DMS53 treated with DMSO at 0.1 percent for 48 hours (cell line): ENCODE measurements around the gene CDK18.

ENCODE experiments used
- DNase-seq: peaks from one replicate; lab custom pipeline; 2025; ENCODE audit not compliant: unreplicated experiment; lab: John Stamatoyannopoulos, UW

CDK18 gene

GRCh38 chr1:205535866-205536758 lies 31.6 kb downstream of the CDK18 start:
- DNase-seq, result peak; percentile 38

- DNase-seq, result no peak
Measured at GRCh38 chr1:205536759-205537361, 32.4 kb downstream of the CDK18 start.

- DNase-seq, result no peak
Measured at GRCh38 chr1:205537386-205538018, 33.0 kb downstream of the CDK18 start.

GRCh38 chr1:205538235-205538840 lies 33.9 kb downstream of the CDK18 start:
- DNase-seq, result no peak

GRCh38 chr1:205541161-205541886 lies 36.9 kb downstream of the CDK18 start:
- DNase-seq, result no peak

- no peak for DNase-seq
Measured at GRCh38 chr1:205542367-205542766, 37.9 kb downstream of the CDK18 start.

- DNase-seq, result peak; percentile 86
Measured at GRCh38 chr1:205543351-205544301, 39.2 kb downstream of the CDK18 start.

GRCh38 chr1:205545001-205545919 lies 40.8 kb downstream of the CDK18 start:
- DNase-seq, result no peak

GRCh38 chr1:205545991-205546390 lies 41.5 kb downstream of the CDK18 start:
- no peak for DNase-seq

GRCh38 chr1:205546541-205546940 lies 42.1 kb downstream of the CDK18 start:
- no peak for DNase-seq

- DNase-seq, result no peak
Measured at GRCh38 chr1:205547936-205548827, 43.7 kb downstream of the CDK18 start.

GRCh38 chr1:205554026-205554811 lies 49.8 kb downstream of the CDK18 start:
- DNase-seq, result no peak

- no peak for DNase-seq
Measured at GRCh38 chr1:205561501-205562203, 57.2 kb downstream of the CDK18 start.

- no peak for DNase-seq
Measured at GRCh38 chr1:205563927-205564441, 59.5 kb downstream of the CDK18 start.

GRCh38 chr1:205565799-205566198 lies 61.3 kb downstream of the CDK18 start:
- peak; percentile 12 for DNase-seq

- DNase-seq, result no peak
Measured at GRCh38 chr1:205567716-205568115, 63.2 kb downstream of the CDK18 start.
